HG03196 (cell line): Measurements from ENCODE around the gene LGALS3.

Experiments used
- ATAC-seq: cut with Tn5 transposase; IDR thresholded peaks from one replicate; pipeline ENCODE4 v1.9.1; 2021; ENCODE audit not compliant: unreplicated experiment

LGALS3 gene

GRCh38 chr14:55180434-55180833 is 51.4 kb downstream of the LGALS3 start:
- ATAC-seq, result peak; percentile 78

GRCh38 chr14:55188686-55189295 is 59.7 kb downstream of the LGALS3 start:
- no peak for ATAC-seq

DNA sequence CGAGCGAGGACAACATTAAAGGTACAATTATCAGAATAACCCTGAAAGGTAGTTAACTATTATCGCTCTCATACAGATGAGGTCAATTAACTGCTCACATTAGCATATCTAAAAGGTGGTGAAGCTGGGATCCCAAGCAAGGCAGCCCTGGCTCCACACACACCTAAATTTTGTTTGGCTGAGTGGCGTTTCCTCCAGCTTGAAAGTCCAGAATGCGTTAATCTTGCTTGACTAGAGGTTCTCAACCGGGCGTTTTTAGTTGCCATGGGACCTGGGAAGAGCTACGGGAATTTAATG is 61.8 kb downstream of the LGALS3 start:
- ATAC-seq, result peak; percentile 4

- ATAC-seq, result peak; percentile 96
These were observed 62.4 kb downstream of the LGALS3 start, which contains the start of gene DLGAP5 for GRCh38 chr14:55191203-55192053. TSS of gene DLGAP5 (minus strand) at chr14:55191585. CDS start at chr14:55189179, 2,406 bp downstream.

- ATAC-seq, result no peak
These were observed 63.1 kb downstream of the LGALS3 start for GRCh38 chr14:55192054-55192621.

DNA sequence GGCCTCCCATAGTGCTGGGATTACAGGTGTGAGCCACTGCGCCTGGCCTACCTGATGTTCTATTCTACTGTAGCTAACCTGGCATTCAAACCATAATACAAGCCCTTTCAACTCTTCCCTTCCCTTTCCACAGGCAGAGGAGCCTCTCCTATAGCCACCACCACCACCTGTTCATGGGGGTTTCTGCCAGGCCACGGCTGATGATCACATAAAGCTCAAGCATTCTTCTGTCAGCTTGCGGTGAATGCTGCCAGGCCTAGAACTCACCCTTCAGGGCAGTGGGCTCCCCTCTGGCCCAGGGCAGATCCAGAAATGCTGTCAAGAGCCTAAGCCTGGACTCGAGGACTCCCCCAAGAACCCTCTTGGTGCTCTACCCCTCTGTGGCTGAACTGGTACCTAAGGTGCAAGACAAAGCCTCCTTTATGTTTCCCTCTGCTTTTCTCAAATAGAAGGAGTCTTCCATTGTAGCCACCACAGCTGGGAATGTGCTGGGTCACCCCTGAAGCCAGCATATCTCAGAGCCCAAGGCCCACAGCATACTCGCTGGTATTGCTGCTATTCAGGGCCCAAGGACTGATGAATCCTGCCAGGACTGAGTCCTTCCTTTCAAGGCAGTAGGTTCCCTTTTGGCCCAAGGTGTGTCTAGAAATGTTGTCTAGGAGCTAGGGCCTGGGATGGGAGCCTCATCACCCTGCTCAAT is 65.8 kb downstream of the LGALS3 start:
- no peak for ATAC-seq
